HL-60/S4 treated with phorbol 12-myristate 13-acetate at 8.2 ng/mL for 4 days and 3 days (cell line): Measurements from ENCODE around the gene ZNF391.
"Not testable (repeated sequence)": the region's sequence is repeated elsewhere in the genome, so short reads cannot be mapped to it uniquely, and the experiment has no call there.

Source experiments
- in situ Hi-C: fragments of 300-500 bp; cut with MboI; formaldehyde crosslinking; loops from 2 replicates; pipeline ENCODE4 v1.15.0; 2022; ENCODE audit warnings: low sequenced_read_pairs

ZNF391 gene

DNA sequence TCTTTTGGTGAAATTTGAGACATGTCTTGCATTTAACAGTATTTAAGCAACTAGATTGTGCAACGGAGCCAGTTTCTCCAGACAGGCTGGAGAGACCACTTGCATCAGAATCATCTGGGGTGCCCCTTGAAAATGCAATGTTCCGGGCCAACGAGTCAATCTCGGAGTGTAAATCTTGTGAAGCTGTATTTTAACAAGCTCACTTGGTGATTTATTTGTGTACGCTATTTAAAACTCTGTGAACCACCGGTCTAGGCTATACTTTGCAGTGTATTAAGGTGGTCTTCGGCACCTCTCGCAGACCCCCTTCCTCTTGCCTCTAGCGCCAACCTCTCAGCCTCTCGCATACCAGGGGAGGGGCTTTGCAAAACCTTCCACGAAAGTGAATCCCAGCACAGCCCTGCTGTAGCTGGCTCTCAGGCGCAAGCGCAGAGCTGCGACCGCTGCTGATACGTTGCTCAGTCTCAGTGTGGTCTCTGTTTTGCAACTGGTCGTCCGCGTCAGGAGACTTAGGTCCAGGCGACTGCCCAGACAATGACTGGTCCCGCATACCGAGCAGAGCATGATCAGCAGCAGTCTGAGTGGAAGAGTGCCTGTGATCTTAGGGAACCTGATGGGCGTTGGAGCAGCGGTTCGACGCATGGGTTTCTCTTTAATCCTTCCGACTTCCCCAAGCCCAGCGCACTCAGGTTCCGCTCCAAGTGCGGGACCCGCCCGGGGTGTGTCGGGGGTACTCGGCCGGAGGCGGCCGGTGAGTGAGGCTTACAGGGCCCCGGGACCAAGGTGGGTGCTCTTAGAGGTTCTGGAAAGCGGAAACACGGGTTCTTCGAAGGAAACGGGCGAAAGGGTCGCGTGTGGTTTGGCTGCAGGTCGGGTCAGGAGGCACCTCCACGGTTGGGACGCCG is at the start of gene ZNF391:
TSS of gene ZNF391 (plus strand) at position 467 of the 905 bp plus-strand sequence. CDS start 11,612 bp downstream, outside the sequence.
- in situ Hi-C loops, result no loop called here

DNA sequence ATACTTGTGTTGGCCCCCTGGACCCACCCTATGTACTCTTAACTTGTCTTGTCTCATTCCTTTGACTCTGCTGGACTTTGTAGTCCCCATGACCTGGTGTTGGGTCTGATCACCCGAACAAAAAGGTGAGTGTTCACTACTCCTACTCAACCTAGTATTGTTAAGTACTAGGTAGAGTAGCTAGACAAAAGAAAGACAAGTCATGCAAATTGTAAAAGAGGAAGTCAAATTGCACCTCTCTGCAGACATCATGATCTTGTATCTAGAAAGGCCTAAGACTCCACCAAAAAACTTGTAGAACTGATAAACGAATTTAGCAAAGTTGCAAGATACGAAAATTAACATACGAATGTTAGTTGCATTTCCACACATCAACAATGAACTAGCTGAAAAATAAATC is 35.7 kb upstream of the ZNF391 start:
- in situ Hi-C loops, result no loop called here

- in situ Hi-C loops, result no loop called here
Observed at GRCh38 chr6:27358786-27359185, 29.8 kb upstream of the ZNF391 start.

GRCh38 chr6:27359231-27359630 is 29.3 kb upstream of the ZNF391 start:
- in situ Hi-C loops, result no loop called here

- in situ Hi-C loops, result no loop called here
Observed at GRCh38 chr6:27368202-27368601, 20.4 kb upstream of the ZNF391 start.

GRCh38 chr6:27370391-27370790 is 18.2 kb upstream of the ZNF391 start:
- in situ Hi-C loops, result no loop called here

DNA sequence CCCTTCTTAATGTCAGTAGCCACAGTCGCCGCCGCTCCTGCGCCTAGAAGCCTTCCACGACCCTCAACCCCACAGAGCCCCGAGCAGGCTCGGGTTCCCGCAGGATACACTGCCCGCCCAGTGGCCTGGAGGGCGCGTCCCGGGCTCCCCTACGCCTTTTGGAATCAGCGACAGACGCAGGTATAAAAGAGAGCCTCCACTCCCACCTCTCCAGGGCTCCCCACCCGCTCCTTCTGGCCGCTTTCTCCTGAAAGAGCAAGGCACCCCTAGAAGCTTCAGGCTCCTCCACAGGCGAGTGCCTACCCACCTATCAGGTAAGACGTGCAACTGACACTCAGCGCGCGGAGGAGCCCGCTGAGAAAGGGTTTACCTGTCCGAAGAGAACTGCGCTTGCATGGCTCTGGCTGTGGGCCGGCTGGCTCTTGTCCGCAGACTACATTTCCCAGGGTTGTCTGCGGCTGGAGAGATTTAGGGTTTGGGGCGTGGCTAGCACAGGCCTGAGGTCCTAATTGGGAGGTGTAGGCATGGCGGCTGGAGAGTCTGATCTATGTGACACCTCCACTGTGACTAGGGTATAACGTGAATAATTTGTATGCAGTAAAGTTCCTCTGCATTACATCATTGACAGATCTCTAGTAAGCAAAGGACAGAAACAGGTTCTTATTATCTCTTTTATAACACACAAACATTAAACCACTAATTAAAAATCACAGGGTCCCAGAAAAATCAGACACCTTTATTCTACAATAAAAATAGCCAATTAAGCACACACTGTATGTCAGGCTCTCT is 13.5 kb upstream of the ZNF391 start:
- in situ Hi-C loops, result no loop called here

GRCh38 chr6:27375613-27376079 is 12.9 kb upstream of the ZNF391 start:
- in situ Hi-C loops, result no loop called here

DNA sequence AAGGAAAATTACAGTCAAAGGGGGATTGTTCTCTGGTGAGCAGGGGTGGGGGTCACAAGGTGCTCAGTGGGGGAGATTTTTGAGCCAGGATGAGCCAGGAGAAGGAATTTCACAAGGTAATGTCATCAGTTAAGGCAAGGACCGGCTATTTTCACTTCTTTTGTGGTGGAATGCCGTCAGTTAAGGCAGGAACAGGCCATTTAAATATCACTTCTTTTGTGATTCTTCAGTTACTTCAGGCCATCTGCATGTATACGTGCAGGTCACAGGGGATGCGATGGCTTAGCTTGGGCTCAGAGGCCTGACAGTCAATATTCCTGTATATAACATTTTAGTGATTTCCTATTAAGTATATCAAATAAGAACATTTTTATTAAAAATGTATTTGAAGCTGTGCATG is 10.2 kb upstream of the ZNF391 start:
- in situ Hi-C loops, result not testable (repeated sequence)

GRCh38 chr6:27381001-27381400 is 7.6 kb upstream of the ZNF391 start:
- in situ Hi-C loops, result not testable (repeated sequence)

- in situ Hi-C loops, result no loop called here
Observed at GRCh38 chr6:27383011-27383410, 5.5 kb upstream of the ZNF391 start.

DNA sequence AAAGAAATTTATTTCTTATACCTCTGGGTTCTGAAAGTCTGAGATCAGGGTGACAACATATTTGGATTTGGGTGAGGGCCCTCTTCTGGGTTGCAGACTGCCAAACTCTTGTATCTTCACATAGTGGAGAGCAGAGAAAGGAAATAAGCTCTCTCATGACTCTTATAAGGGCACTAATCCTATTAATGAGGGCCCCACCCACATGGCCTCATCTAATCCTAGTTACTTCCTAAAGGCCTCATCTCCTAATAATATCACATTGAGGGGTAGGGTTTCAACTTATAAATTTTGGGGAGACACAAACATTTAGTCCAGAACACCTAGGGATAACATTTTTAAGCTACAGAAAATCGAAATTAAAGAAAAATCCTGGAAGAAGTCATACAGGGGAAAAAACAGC is 5.1 kb upstream of the ZNF391 start:
- in situ Hi-C loops, result no loop called here

DNA sequence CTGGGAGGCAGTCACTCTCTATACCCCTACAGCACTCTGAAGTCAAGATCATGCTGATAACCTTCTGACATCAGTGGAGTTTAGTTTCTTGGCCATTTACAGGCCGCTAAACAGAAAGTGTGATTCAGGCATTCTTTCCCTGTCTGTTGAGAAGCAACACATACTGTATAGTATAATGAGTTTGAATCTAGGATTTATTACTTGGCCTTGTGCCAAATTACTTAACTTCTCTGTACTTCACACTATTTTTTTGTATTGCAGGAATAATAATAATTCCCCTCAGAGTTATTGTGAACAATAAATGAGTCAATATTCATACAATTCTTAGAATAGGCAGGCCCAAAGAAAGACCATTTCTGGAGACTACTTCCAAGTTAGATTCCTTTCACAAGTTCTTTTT is 4.1 kb downstream of the ZNF391 start:
- in situ Hi-C loops, result no loop called here

GRCh38 chr6:27394073-27394472 is 5.5 kb downstream of the ZNF391 start:
- in situ Hi-C loops, result no loop called here

GRCh38 chr6:27400877-27401642 is 12.5 kb downstream of the ZNF391 start:
- in situ Hi-C loops, result no loop called here

- in situ Hi-C loops, result no loop called here
Observed at GRCh38 chr6:27406085-27406484, 17.5 kb downstream of the ZNF391 start.

DNA sequence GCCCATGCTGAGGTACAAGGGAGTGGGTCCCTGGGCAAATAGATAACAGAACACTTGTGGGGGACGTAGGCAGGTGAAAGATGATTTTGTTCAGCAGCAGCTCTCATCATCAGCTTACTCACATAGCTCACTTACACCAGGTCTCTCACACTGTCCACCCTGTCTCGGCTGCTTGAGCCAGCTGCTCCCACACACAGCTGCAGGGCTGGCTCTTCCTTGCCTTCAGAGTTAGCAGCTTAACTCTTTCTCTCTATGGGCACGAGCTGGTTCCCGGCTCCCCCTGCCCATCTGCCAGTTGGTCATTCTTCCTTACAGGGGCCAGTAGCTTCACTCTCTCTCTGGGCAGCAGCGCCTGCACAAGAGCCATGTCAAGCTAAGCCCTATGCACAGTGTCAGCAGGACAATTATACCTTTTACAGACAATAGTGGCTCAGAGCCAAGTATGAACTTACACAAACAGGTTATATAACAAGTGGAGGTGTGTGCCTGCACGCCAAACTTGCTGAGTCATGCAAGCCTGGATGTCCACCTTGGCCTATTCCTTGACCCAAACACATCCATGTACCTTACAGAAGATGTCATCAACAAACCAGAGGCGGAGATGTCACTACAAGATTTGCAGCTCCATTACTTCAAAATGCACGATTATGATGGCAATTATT is 18.7 kb downstream of the ZNF391 start:
- in situ Hi-C loops, result no loop called here

GRCh38 chr6:27414300-27414699 is 25.7 kb downstream of the ZNF391 start:
- in situ Hi-C loops, result no loop called here

GRCh38 chr6:27414996-27415395 is 26.4 kb downstream of the ZNF391 start:
- in situ Hi-C loops, result no loop called here

DNA sequence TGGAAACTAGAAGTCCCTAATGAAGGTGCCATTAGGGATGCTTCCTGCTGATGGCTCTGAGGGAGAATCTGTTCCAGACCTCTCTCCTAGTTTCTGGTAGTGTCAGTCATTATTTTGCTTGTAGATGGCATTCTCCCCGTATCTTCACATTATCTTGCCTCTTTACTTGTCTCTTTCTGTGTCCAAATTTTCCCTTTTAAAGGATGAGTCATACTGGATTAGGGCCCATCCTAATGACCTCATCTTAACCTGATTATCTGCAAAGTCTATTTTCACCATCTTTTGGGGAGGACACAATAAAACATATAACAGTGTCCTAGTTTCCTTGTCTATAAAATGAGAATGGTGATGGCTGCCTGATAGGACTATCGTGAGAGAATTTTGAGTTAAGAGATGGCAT is 27.3 kb downstream of the ZNF391 start:
- in situ Hi-C loops, result no loop called here

- in situ Hi-C loops, result no loop called here
Observed at GRCh38 chr6:27419363-27419762, 30.8 kb downstream of the ZNF391 start.
